OCI-LY1 (cell line): Measurements from ENCODE around the gene GPR39.

Source experiments
- H2AFZ ChIP-seq: fragments of 200-600 bp; sonication (generic), shearing (Covaris generic); 2 replicates; pipeline ENCODE4 v1.6.0; 2014; ENCODE audit warnings: antibody characterized with exemption, mild to moderate bottlenecking, low read length
- H3F3A ChIP-seq: fragments of 200-600 bp; sonication (generic), shearing (Covaris generic); 2 replicates; pipeline ENCODE4 v1.6.0; 2014; ENCODE audit warnings: mild to moderate bottlenecking, antibody characterized with exemption, low read length, moderate library complexity; ENCODE audit not compliant: insufficient read depth
- H3K27ac ChIP-seq: fragments of 200-600 bp; sonication (generic); 2 replicates; pipeline ENCODE4 v1.5.1; 2014; ENCODE audit warnings: low read length, mixed run types, mild to moderate bottlenecking, low read depth; ENCODE audit not compliant: poor library complexity, severe bottlenecking
- H3K27me3 ChIP-seq: fragments of 200-600 bp; sonication (generic); 2 replicates; pipeline ENCODE4 v1.6.0; 2014; ENCODE audit warnings: antibody characterized with exemption, mild to moderate bottlenecking, low read length, moderate library complexity; ENCODE audit not compliant: insufficient read depth
- H3K36me3 ChIP-seq: fragments of 200-600 bp; sonication (generic); 2 replicates; pipeline ENCODE4 v1.6.1; 2014; ENCODE audit warnings: mild to moderate bottlenecking, antibody characterized with exemption, low read length, moderate library complexity, mixed read lengths; ENCODE audit not compliant: insufficient read depth
- H3K4me1 ChIP-seq: fragments of 200-600 bp; sonication (generic); 2 replicates; pipeline ENCODE4 v1.5.1; 2014; ENCODE audit warnings: mild to moderate bottlenecking, low read length, moderate library complexity; ENCODE audit not compliant: insufficient read depth, severe bottlenecking
- H3K4me2 ChIP-seq: fragments of 200-600 bp; sonication (generic), shearing (Covaris generic); 2 replicates; pipeline ENCODE4 v1.6.1; 2014; ENCODE audit warnings: low read length
- H3K4me3 ChIP-seq: fragments of 200-600 bp; sonication (generic); 2 replicates; pipeline ENCODE4 v1.5.1; 2014; ENCODE audit warnings: low read length, low read depth, mild to moderate bottlenecking, mixed read lengths; ENCODE audit not compliant: poor library complexity, severe bottlenecking
- H3K79me2 ChIP-seq: fragments of 200-600 bp; shearing (Covaris generic); 2 replicates; pipeline ENCODE4 v1.6.1; 2016; ENCODE audit warnings: mixed run types, low read length, mixed read lengths; ENCODE audit not compliant: insufficient read depth
- H3K9ac ChIP-seq: fragments of 200-600 bp; sonication (generic), shearing (Covaris generic); 2 replicates; pipeline ENCODE4 v1.6.1; 2014; ENCODE audit warnings: mild to moderate bottlenecking, low read length, mixed read lengths
- H3K9me2 ChIP-seq: fragments of 200-600 bp; sonication (generic), shearing (Covaris generic); 2 replicates; pipeline ENCODE4 v1.6.1; 2014; ENCODE audit warnings: low read depth, mild to moderate bottlenecking, low read length, mixed read lengths
- H3K9me3 ChIP-seq: fragments of 200-600 bp; shearing (Covaris generic); 2 replicates; pipeline ENCODE4 v1.6.1; 2014; ENCODE audit warnings: low read length, mixed read lengths
- H4K20me1 ChIP-seq: fragments of 200-600 bp; sonication (generic), shearing (Covaris generic); 2 replicates; pipeline ENCODE4 v1.6.0; 2016; ENCODE audit warnings: mild to moderate bottlenecking, low read length; ENCODE audit not compliant: insufficient read depth
- CTCF ChIP-seq: fragments of 200-600 bp; sonication (generic), shearing (Covaris generic); IDR thresholded peaks from 2 replicates; pipeline ENCODE4 v1.5.1; 2017; ENCODE audit warnings: mild to moderate bottlenecking, antibody characterized with exemption, low read length, moderate library complexity, mixed read lengths
- EZH2 ChIP-seq: fragments of 200-600 bp; sonication (generic), shearing (Covaris generic); IDR thresholded peaks from 2 replicates; pipeline ENCODE4 v1.8.0; 2017; ENCODE audit warnings: borderline replicate concordance, mixed run types, mild to moderate bottlenecking, antibody characterized with exemption, low read length, moderate library complexity, mixed read lengths

GPR39 gene

GRCh38 chr2:132651115-132652045 is 234.8 kb downstream of the GPR39 start:
- Histone ChIP-seq H3K27ac (no peak overlapping the region), H3K4me3 (no peak overlapping the region), H4K20me1 (no peaks in the 10 kb centered on the region), H3K79me2 (no peaks in the 10 kb centered on the region), H3F3A (no peaks in the 10 kb centered on the region), H3K9me3 (no peaks in the 10 kb centered on the region), H3K36me3 (no peaks in the 10 kb centered on the region), H2AFZ (no peak overlapping the region), H3K9me2 (no peaks in the 10 kb centered on the region), H3K4me1 (peaks cover 35% of the 10 kb centered on the region), H3K9ac (no peak overlapping the region), H3K4me2 (no peak overlapping the region), H3K27me3 (no peaks in the 10 kb centered on the region)
- TF ChIP-seq CTCF = no peak

GRCh38 chr2:132652474-132652873 is 235.9 kb downstream of the GPR39 start:
- Histone ChIP-seq H3K9ac (no peak overlapping the region), H3K4me2 (no peak overlapping the region), H3K9me2 (no peaks in the 10 kb centered on the region), H4K20me1 (no peaks in the 10 kb centered on the region), H3K27me3 (no peaks in the 10 kb centered on the region), H2AFZ (no peak overlapping the region), H3K27ac (no peak overlapping the region), H3K4me1 (peaks cover 24% of the 10 kb centered on the region), H3K79me2 (no peaks in the 10 kb centered on the region), H3F3A (no peaks in the 10 kb centered on the region), H3K36me3 (no peaks in the 10 kb centered on the region), H3K9me3 (no peaks in the 10 kb centered on the region), H3K4me3 (no peak overlapping the region)
- TF ChIP-seq CTCF (no peak), EZH2 (no peak)

- H3K36me3 ChIP-seq = no peaks in the 10 kb centered on the region
- H4K20me1 ChIP-seq = no peaks in the 10 kb centered on the region
- H3K27ac ChIP-seq = no peak overlapping the region
- H3F3A ChIP-seq = no peaks in the 10 kb centered on the region
- no peaks in the 10 kb centered on the region for H3K9me2 ChIP-seq
- H2AFZ ChIP-seq = no peak overlapping the region
- no peaks in the 10 kb centered on the region for H3K79me2 ChIP-seq
- H3K4me2 ChIP-seq = no peak overlapping the region
- H3K4me1 ChIP-seq = peaks cover 6% of the 10 kb centered on the region
- no peak overlapping the region for H3K9ac ChIP-seq
- H3K9me3 ChIP-seq = no peaks in the 10 kb centered on the region
- no peaks in the 10 kb centered on the region for H3K27me3 ChIP-seq
- no peak overlapping the region for H3K4me3 ChIP-seq
- no peak for TF ChIP-seq EZH2
- no peak for TF ChIP-seq CTCF
Measured at GRCh38 chr2:132654335-132654734, 237.7 kb downstream of the GPR39 start.
